HG03135 (cell line): ENCODE measurements around the gene MROH8.

Experiments used
- ATAC-seq: cut with Tn5 transposase; IDR thresholded peaks from one replicate; pipeline ENCODE4 v1.9.1; 2021; ENCODE audit warnings: mild to moderate bottlenecking, moderate library complexity; ENCODE audit not compliant: unreplicated experiment

MROH8 gene

GRCh38 chr20:37178839-37179682, at the start of gene MROH8, which contains the start of gene RPN2:
MROH8 (minus strand) TSS chr20:37179548.
RPN2 (plus strand) TSS chr20:37179330; CDS start chr20:37179357, 27 bp downstream.
- ATAC-seq = peak; percentile 90

GRCh38 chr20:37228656-37229055, 49.3 kb upstream of the MROH8 start:
- ATAC-seq = no peak

- ATAC-seq = no peak
Measured at GRCh38 chr20:37228082-37228481, 48.7 kb upstream of the MROH8 start.

- no peak for ATAC-seq
Measured at GRCh38 chr20:37226889-37227288, 47.5 kb upstream of the MROH8 start.

GRCh38 chr20:37225146-37225545, 45.8 kb upstream of the MROH8 start:
- ATAC-seq = no peak

GRCh38 chr20:37223053-37223452, 43.7 kb upstream of the MROH8 start:
- ATAC-seq = no peak

GRCh38 chr20:37222086-37222485, 42.7 kb upstream of the MROH8 start:
- no peak for ATAC-seq

- ATAC-seq = no peak
Measured at GRCh38 chr20:37220731-37221130, 41.4 kb upstream of the MROH8 start.

GRCh38 chr20:37219751-37220668, 40.7 kb upstream of the MROH8 start:
- ATAC-seq = no peak

GRCh38 chr20:37218976-37219375, 39.6 kb upstream of the MROH8 start:
- no peak for ATAC-seq

- no peak for ATAC-seq
Measured at GRCh38 chr20:37218441-37218840, 39.1 kb upstream of the MROH8 start.

- ATAC-seq = no peak
Measured at GRCh38 chr20:37209661-37210314, 30.4 kb upstream of the MROH8 start.

GRCh38 chr20:37209193-37209592, 29.8 kb upstream of the MROH8 start:
- no peak for ATAC-seq

- ATAC-seq = no peak
Measured at GRCh38 chr20:37207171-37207570, 27.8 kb upstream of the MROH8 start.

GRCh38 chr20:37205794-37206193, 26.4 kb upstream of the MROH8 start:
- no peak for ATAC-seq

GRCh38 chr20:37205130-37205529, 25.8 kb upstream of the MROH8 start:
- ATAC-seq = no peak

GRCh38 chr20:37204056-37204455, 24.7 kb upstream of the MROH8 start:
- no peak for ATAC-seq

- ATAC-seq = no peak
Measured at GRCh38 chr20:37202267-37202943, 23.1 kb upstream of the MROH8 start.

GRCh38 chr20:37201827-37202162, 22.4 kb upstream of the MROH8 start:
- ATAC-seq = no peak

- no peak for ATAC-seq
Measured at GRCh38 chr20:37200926-37201826, 21.8 kb upstream of the MROH8 start.
